Smooth muscle cell (in vitro differentiated cells): ENCODE data around the gene ABCC6. TPM values are rescaled to one million over a fixed set of nuclear protein-coding genes. Genes with fewer than 3 reads are reported as not detected.

Experiments
- DNase-seq: peaks from one replicate; lab custom pipeline; 2025; ENCODE audit not compliant: unreplicated experiment; lab: John Stamatoyannopoulos, UW
- H2AFZ ChIP-seq: fragments of 200-600 bp; sonication (generic); 2 replicates; pipeline ENCODE4 v1.6.0; 2016; ENCODE audit warnings: antibody characterized with exemption, low read depth, mild to moderate bottlenecking
- H3F3A ChIP-seq: fragments of 200-600 bp; sonication (generic); 2 replicates; pipeline ENCODE4 v1.6.0; 2017; ENCODE audit warnings: antibody characterized with exemption, low read depth
- H3K27ac ChIP-seq: fragments of 200-600 bp; sonication (generic); 2 replicates; pipeline ENCODE4 v1.5.1; 2016; ENCODE audit warnings: low read depth, mild to moderate bottlenecking
- H3K27me3 ChIP-seq: fragments of 200-600 bp; sonication (generic); 2 replicates; pipeline ENCODE4 v1.6.1; 2016; ENCODE audit warnings: low read depth, mild to moderate bottlenecking
- H3K36me3 ChIP-seq: fragments of 200-600 bp; sonication (generic); 2 replicates; pipeline ENCODE4 v1.5.1; 2016; ENCODE audit warnings: low read depth
- H3K4me1 ChIP-seq: fragments of 200-600 bp; sonication (generic); 2 replicates; pipeline ENCODE4 v1.5.1; 2016; ENCODE audit warnings: low read depth
- H3K4me2 ChIP-seq: fragments of 200-600 bp; sonication (generic); 2 replicates; pipeline ENCODE4 v1.6.0; 2016; ENCODE audit warnings: mild to moderate bottlenecking
- H3K4me3 ChIP-seq: fragments of 200-600 bp; sonication (generic); 2 replicates; pipeline ENCODE4 v1.5.1; 2016; ENCODE audit warnings: mild to moderate bottlenecking
- H3K79me2 ChIP-seq: fragments of 200-600 bp; sonication (generic); 2 replicates; pipeline ENCODE4 v1.6.0; 2016; ENCODE audit warnings: low read depth, mild to moderate bottlenecking
- H3K9ac ChIP-seq: fragments of 200-600 bp; sonication (generic); 2 replicates; pipeline ENCODE4 v1.6.0; 2016; ENCODE audit warnings: low read depth
- H3K9me3 ChIP-seq: fragments of 200-600 bp; sonication (generic); replicated peaks from 2 replicates; pipeline ENCODE4 v1.5.1; 2016; ENCODE audit warnings: low read depth
- H4K20me1 ChIP-seq: fragments of 200-600 bp; sonication (generic); 2 replicates; pipeline ENCODE4 v1.6.0; 2016; ENCODE audit warnings: low read depth
- WGBS: methylation state at CpG from one replicate; pipeline ENCODE4 v1.1.7; 2016; ENCODE audit warnings: low lambda C conversion rate; 5-methylcytosine and 5-hydroxymethylcytosine counted together
- polyA plus RNA-seq: library from polyadenylated mRNA; unstranded; fragments of >200 nt; fragmentation: Nextera tagmentation; extraction: Ambion mirVana; gene quantifications from 2 replicates; pipeline ENCODE4 v1.2.1, GENCODE V29; 2016
- total RNA-seq: library from RNA; depleted of rRNA; stranded (reverse); fragments of >200 nt; gene quantifications from 2 replicates; pipeline ENCODE4 v1.2.3, GENCODE V29; 2014
- TF ChIP-seq, protein P1 (sequence below): fragments of 200-600 bp; sonication (generic); IDR thresholded peaks from 2 replicates; pipeline ENCODE4 v1.5.1; 2017; ENCODE audit warnings: borderline replicate concordance, mild to moderate bottlenecking, antibody characterized with exemption; ENCODE audit not compliant: insufficient read depth, poor library complexity, severe bottlenecking

Gene ABCC6
- total and polyA plus RNA-seq, 2 experiments from 2014 or later: 0.94 to 1.9 TPM

DNA sequence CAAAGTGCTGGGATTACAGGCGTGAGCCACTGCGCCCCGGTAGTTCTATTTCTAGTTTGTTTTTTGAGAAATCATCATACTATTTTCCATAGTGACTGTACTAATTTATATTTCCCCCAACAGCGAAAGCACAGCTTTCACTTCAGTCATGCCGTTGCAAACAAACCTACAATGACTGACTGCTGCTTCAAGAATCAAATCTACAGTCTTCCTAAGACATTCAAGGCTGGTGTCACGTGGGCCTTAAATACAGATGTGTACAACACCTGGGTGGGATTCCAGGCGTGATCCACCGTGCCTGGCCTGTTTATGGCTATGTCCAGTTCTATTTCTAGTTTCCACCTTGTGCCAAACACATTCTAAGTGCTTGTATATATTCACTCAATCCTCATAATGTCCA, 72.0 kb downstream of the ABCC6 start:
- no peak overlapping the region for H3K4me3 ChIP-seq

DNA sequence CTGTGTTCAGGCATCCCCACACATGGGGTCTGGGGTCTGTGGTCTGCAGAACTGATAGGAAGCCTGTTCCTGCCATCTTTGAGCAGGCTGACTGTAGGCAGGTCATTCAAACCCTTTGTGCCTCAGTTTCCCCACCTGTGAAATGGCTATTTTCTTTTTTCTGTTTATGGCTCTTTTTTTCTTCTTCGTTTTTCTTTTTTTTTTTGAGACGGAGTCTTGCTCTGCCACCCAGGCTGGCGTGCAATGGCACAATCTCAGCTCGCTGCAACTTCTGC, 72.5 kb downstream of the ABCC6 start:
- Histone ChIP-seq H3K36me3 (no peaks in the 10 kb centered on the region), H3F3A (no peaks in the 10 kb centered on the region), H3K27ac (no peak overlapping the region), H3K4me3 (no peak overlapping the region), H3K79me2 (no peaks in the 10 kb centered on the region), H3K4me2 (no peak overlapping the region), H4K20me1 (no peaks in the 10 kb centered on the region), H3K4me1 (no peaks in the 10 kb centered on the region), H3K9ac (no peak overlapping the region), H3K27me3 (no peaks in the 10 kb centered on the region), H2AFZ (no peak overlapping the region), H3K9me3 (no peaks in the 10 kb centered on the region)
- DNase-seq: no peak
- 100% methylated on average over 2 of the region's 4 CpGs for WGBS
- TF ChIP-seq, protein P1, sequence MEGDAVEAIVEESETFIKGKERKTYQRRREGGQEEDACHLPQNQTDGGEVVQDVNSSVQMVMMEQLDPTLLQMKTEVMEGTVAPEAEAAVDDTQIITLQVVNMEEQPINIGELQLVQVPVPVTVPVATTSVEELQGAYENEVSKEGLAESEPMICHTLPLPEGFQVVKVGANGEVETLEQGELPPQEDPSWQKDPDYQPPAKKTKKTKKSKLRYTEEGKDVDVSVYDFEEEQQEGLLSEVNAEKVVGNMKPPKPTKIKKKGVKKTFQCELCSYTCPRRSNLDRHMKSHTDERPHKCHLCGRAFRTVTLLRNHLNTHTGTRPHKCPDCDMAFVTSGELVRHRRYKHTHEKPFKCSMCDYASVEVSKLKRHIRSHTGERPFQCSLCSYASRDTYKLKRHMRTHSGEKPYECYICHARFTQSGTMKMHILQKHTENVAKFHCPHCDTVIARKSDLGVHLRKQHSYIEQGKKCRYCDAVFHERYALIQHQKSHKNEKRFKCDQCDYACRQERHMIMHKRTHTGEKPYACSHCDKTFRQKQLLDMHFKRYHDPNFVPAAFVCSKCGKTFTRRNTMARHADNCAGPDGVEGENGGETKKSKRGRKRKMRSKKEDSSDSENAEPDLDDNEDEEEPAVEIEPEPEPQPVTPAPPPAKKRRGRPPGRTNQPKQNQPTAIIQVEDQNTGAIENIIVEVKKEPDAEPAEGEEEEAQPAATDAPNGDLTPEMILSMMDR: no peak

More for the DNA sequence above, 72.0 kb downstream of the ABCC6 start:
- Histone ChIP-seq H3K4me1 (no peaks in the 10 kb centered on the region), H3K9ac (no peak overlapping the region), H3F3A (no peaks in the 10 kb centered on the region), H3K9me3 (no peaks in the 10 kb centered on the region), H3K27ac (no peak overlapping the region), H3K4me2 (no peak overlapping the region), H4K20me1 (no peaks in the 10 kb centered on the region), H3K79me2 (no peaks in the 10 kb centered on the region), H3K27me3 (no peaks in the 10 kb centered on the region), H3K36me3 (no peaks in the 10 kb centered on the region), H2AFZ (no peak overlapping the region)
- DNase-seq: no peak
- TF ChIP-seq, protein P1: no peak
- WGBS: 89% methylated on average over 8 of the region's 8 CpGs

DNA sequence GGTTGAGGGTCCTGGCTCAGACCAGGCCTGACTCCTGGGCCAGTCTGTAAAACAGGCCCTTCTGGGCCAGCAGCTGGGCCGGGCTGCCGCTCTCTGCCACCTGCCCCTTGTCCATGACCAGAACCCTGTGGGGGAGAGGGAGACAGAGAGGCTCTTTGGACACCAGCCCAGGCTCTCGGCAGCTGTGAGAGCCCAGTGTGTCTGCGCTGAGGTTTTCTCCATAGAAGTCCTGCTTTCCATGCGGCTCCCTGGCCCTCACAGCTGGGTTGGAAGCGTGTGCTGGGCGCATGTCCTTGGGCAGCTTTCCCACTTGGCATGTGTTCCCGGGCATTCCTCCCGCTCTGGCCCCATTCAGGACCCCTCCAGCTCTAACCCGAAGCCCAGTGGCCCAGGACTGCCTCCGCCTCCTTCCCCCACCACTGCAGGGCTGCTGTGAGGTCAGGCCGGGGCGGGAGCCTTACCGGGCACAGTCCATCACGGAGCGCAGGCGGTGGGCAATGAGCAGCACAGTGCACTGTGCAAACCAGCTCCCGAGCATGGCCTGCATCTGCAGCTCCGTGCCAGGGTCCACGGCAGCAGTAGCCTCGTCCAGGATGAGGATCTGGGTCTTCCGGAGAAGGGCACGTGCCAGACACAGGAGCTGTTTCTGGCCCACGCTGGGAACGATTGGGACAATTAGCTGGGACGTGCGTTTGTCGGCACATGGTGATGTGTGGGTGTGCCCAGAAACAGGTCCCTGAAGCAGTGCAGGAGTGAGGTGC, 73.0 kb downstream of the ABCC6 start:
- no peaks in the 10 kb centered on the region for H4K20me1 ChIP-seq
- TF ChIP-seq, protein P1: no peak
- no peak overlapping the region for H3K4me3 ChIP-seq
- no peak overlapping the region for H2AFZ ChIP-seq
- H3K36me3 ChIP-seq: no peaks in the 10 kb centered on the region
- H3K9ac ChIP-seq: no peak overlapping the region
- H3K9me3 ChIP-seq: no peaks in the 10 kb centered on the region
- H3K79me2 ChIP-seq: no peaks in the 10 kb centered on the region
- no peak for DNase-seq
- no peaks in the 10 kb centered on the region for H3K4me1 ChIP-seq
- 95% methylated on average over 28 of the region's 28 CpGs for WGBS
- H3F3A ChIP-seq: no peaks in the 10 kb centered on the region
- H3K27ac ChIP-seq: no peak overlapping the region
- H3K4me2 ChIP-seq: no peak overlapping the region
- H3K27me3 ChIP-seq: no peaks in the 10 kb centered on the region

DNA sequence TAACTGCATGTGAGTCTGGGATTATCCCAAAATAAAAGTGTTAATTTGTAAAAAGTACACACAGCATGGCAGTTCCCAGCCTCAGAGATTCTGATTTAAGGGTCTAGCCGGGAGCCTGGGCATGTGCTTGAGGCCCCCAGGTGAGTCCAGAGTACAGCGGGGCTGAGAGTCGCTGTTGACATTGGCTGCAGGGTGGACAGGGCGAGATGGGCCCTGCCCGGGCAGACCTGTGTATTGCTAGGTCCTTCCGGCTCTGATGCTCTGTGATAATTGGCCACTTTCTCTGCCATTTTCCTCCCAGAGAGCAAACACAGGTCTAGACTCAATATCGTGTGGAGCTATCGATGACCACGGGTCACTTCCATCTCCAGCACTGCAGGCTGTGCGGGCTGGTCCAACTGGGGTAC, 73.6 kb downstream of the ABCC6 start:
- Histone ChIP-seq H3F3A (no peaks in the 10 kb centered on the region), H3K27me3 (no peaks in the 10 kb centered on the region), H3K4me1 (no peaks in the 10 kb centered on the region), H3K4me2 (no peak overlapping the region), H3K79me2 (no peaks in the 10 kb centered on the region), H4K20me1 (no peaks in the 10 kb centered on the region), H3K36me3 (no peaks in the 10 kb centered on the region), H3K4me3 (no peak overlapping the region), H3K27ac (no peak overlapping the region), H3K9me3 (no peaks in the 10 kb centered on the region), H3K9ac (no peak overlapping the region), H2AFZ (no peak overlapping the region)
- TF ChIP-seq, protein P1: no peak
- 95% methylated on average over 10 of the region's 10 CpGs for WGBS
- no peak for DNase-seq
